Gastroesophageal sphincter (tissue), 4 donors: ENCODE data around the gene PDZD4. TPM values are rescaled to one million over a fixed set of nuclear protein-coding genes. Genes with fewer than 3 reads are reported as not detected.

Source experiments
- ATAC-seq: fragments of 150-250 bp; one replicate; pipeline ENCODE4 v1.9.1; 2016; ENCODE audit warnings: mild to moderate bottlenecking, moderate library complexity
- H3K27ac ChIP-seq, 4 donors: fragments of 200-600 bp; sonication (generic) in 3 of 4; 1 replicate in 3 of 4; 2 replicates in 1 of 4; pipeline ENCODE4 v1.5.1; 2016 to 2019
- H3K27me3 ChIP-seq: fragments of 200-600 bp; sonication (generic); one replicate; pipeline ENCODE4 v1.5.1; 2019
- H3K36me3 ChIP-seq, 2 donors: fragments of 200-600 bp; sonication (generic); one replicate each; pipeline ENCODE4 v1.5.1; 2019; ENCODE audit warnings: control low read depth in 1 of 2
- H3K4me1 ChIP-seq, 3 donors: fragments of 200-600 bp; sonication (generic); 1 replicate in 2 of 3; 2 replicates in 1 of 3; pipeline ENCODE4 v1.5.1; 2016 to 2019; ENCODE audit warnings: control low read depth in 2 of 3
- H3K4me3 ChIP-seq, 2 donors: fragments of 200-600 bp; sonication (generic); one replicate each; pipeline ENCODE4 v1.5.1; 2019; ENCODE audit warnings: mild to moderate bottlenecking in 1 of 2, moderate library complexity in 1 of 2
- H3K9me3 ChIP-seq, 3 donors: fragments of 200-600 bp; sonication (generic); one replicate each; pipeline ENCODE4 v1.5.1; 2017 to 2019; ENCODE audit warnings: control low read depth in 2 of 3
- EP300 ChIP-seq: sonication (generic); formaldehyde crosslinking; IDR thresholded peaks from one replicate; pipeline ENCODE4 v1.6.1; 2017; ENCODE audit warnings: antibody characterized with exemption, mild to moderate bottlenecking
- POLR2A ChIP-seq, 2 donors: fragments of 450-650 bp; IDR thresholded peaks; one replicate each; pipeline ENCODE4 v1.6.1; 2017; ENCODE audit warnings: antibody characterized with exemption in 2 of 2, mild to moderate bottlenecking in 2 of 2, moderate library complexity in 1 of 2
- POLR2AphosphoS5 ChIP-seq: sonication (generic); formaldehyde crosslinking; IDR thresholded peaks from one replicate; pipeline ENCODE4 v1.6.1; 2017; ENCODE audit warnings: antibody characterized with exemption
- WGBS, 2 donors: methylation state at CpG; one replicate each; pipeline ENCODE4 v1.1.5; 2018; ENCODE audit warnings: low coverage in 1 of 2; 5-methylcytosine and 5-hydroxymethylcytosine counted together
- total RNA-seq, 4 donors: library from RNA; depleted of rRNA; stranded (reverse); fragments of >200 nt; gene quantifications; one replicate each; pipeline ENCODE4 v1.1.0, GENCODE V29; 2016
- TF ChIP-seq, protein P1 (sequence below), 4 experiments: fragments of 200-600 bp in 2 of 4; fragments of 450-650 bp in 2 of 4; sonication (generic) in 1 of 4; IDR thresholded peaks; one replicate each; pipeline ENCODE4 v1.5.1; 2017 to 2019; ENCODE audit warnings: antibody characterized with exemption in 4 of 4, mild to moderate bottlenecking in 2 of 4, moderate library complexity in 2 of 4

PDZD4 gene
- total RNA-seq, 4 donors from 2014 or later, result 10.6 to 48.5 (median 26.4) TPM

- no CpG with 5 or more reads among the region's 28 CpGs for WGBS, 2 donors
- Histone ChIP-seq H3K9me3 (no peaks in the 10 kb centered on the region), H3K36me3 (no peaks in the 10 kb centered on the region), H3K27ac (no peak overlapping the region), H3K4me1 (no peaks in the 10 kb centered on the region), H3K27me3 (no peaks in the 10 kb centered on the region), H3K4me3 (no peak overlapping the region)
- no peak for ATAC-seq
- TF ChIP-seq POLR2A (IDR thresholded peaks at IDR 0.05) (no peak), POLR2AphosphoS5 (no peak)
- TF ChIP-seq, protein P1, sequence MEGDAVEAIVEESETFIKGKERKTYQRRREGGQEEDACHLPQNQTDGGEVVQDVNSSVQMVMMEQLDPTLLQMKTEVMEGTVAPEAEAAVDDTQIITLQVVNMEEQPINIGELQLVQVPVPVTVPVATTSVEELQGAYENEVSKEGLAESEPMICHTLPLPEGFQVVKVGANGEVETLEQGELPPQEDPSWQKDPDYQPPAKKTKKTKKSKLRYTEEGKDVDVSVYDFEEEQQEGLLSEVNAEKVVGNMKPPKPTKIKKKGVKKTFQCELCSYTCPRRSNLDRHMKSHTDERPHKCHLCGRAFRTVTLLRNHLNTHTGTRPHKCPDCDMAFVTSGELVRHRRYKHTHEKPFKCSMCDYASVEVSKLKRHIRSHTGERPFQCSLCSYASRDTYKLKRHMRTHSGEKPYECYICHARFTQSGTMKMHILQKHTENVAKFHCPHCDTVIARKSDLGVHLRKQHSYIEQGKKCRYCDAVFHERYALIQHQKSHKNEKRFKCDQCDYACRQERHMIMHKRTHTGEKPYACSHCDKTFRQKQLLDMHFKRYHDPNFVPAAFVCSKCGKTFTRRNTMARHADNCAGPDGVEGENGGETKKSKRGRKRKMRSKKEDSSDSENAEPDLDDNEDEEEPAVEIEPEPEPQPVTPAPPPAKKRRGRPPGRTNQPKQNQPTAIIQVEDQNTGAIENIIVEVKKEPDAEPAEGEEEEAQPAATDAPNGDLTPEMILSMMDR (IDR thresholded peaks at IDR 0.05), result no peak
Observed at GRCh38 chrX:153863251-153863991, 33.1 kb upstream of the PDZD4 start.

- H3K27ac ChIP-seq, result no peak overlapping the region
- ATAC-seq, result no peak
- no peaks in the 10 kb centered on the region for H3K4me1 ChIP-seq
- TF ChIP-seq POLR2A (IDR thresholded peaks at IDR 0.05) (no peak), POLR2AphosphoS5 (no peak), EP300 (no peak)
- TF ChIP-seq, protein P1 (IDR thresholded peaks at IDR 0.05), result no peak
- no peaks in the 10 kb centered on the region for H3K27me3 ChIP-seq
- no peak overlapping the region for H3K4me3 ChIP-seq
- H3K36me3 ChIP-seq, result no peaks in the 10 kb centered on the region
- H3K9me3 ChIP-seq, result no peaks in the 10 kb centered on the region
- no CpG with 5 or more reads among the region's 22 CpGs for WGBS, 2 donors
Observed at GRCh38 chrX:153862369-153863250, 32.3 kb upstream of the PDZD4 start.

- Histone ChIP-seq H3K4me3 (no peak overlapping the region), H3K9me3 (no peaks in the 10 kb centered on the region), H3K36me3 (no peaks in the 10 kb centered on the region), H3K4me1 (no peaks in the 10 kb centered on the region), H3K27me3 (no peaks in the 10 kb centered on the region), H3K27ac (no peak overlapping the region)
- no peak for ATAC-seq
- WGBS, 2 donors, result 33 to 84% methylated on average over 1 to 11 of the region's 21 CpGs
- TF ChIP-seq POLR2AphosphoS5 (no peak), POLR2A (IDR thresholded peaks at IDR 0.05) (no peak), EP300 (no peak)
- TF ChIP-seq, protein P1 (IDR thresholded peaks at IDR 0.05), result no peak
Observed at GRCh38 chrX:153861733-153862310, 31.5 kb upstream of the PDZD4 start.

GRCh38 chrX:153861151-153861550 is 30.8 kb upstream of the PDZD4 start:
- ATAC-seq, result no peak
- no peak for TF ChIP-seq EP300
- no peak for TF ChIP-seq POLR2AphosphoS5
- TF ChIP-seq POLR2A (IDR thresholded peaks at IDR 0.05), result no peak
- TF ChIP-seq, protein P1 (IDR thresholded peaks at IDR 0.05), result no peak
- Histone ChIP-seq H3K4me1 (no peaks in the 10 kb centered on the region), H3K27me3 (no peaks in the 10 kb centered on the region), H3K9me3 (no peaks in the 10 kb centered on the region), H3K27ac (no peak overlapping the region), H3K4me3 (no peak overlapping the region), H3K36me3 (no peaks in the 10 kb centered on the region)
- WGBS, 2 donors, result 80 to 90% methylated on average over 2 to 7 of the region's 10 CpGs
